B cell (primary cell): Measurements from ENCODE around the gene C9orf78. TPM values are rescaled to one million over a fixed set of nuclear protein-coding genes. Genes with fewer than 3 reads are reported as not detected.

Experiments
- ATAC-seq: fragments of 200-7000 bp; cut with Tn5 transposase; one replicate; pipeline ENCODE4 v1.10.0; 2021; ENCODE audit warnings: low read depth, mild to moderate bottlenecking, moderate number of reproducible peaks, moderate library complexity
- CTCF ChIA-PET: fragments of 350-600 bp; sonication (Branson Sonifier 250); formaldehyde crosslinking; loops from one replicate; lab custom pipeline; 2021; ENCODE audit warnings: antibody characterized with exemption, inconsistent platforms; lab: Charles Lee
- POLR2A ChIA-PET: fragments of 350-600 bp; sonication (Branson Sonifier 250); formaldehyde crosslinking; loops from one replicate; lab custom pipeline; 2021; ENCODE audit warnings: antibody characterized with exemption; lab: Charles Lee
- DNase-seq: peaks from one replicate; pipeline ENCODE4 v3.0.0; 2013
- H2AFZ ChIP-seq: 2 replicates; pipeline ENCODE4 v1.6.1; 2012; ENCODE audit warnings: mild to moderate bottlenecking, low read depth, low read length; ENCODE audit not compliant: insufficient read depth, poor library complexity, severe bottlenecking
- H3K27ac ChIP-seq, 2 donors: 1 replicate in 1 of 2; 2 replicates in 1 of 2; pipeline ENCODE4 v1.5.1; 2012 to 2013; ENCODE audit warnings: low read length in 2 of 2, mild to moderate bottlenecking in 2 of 2, moderate library complexity in 1 of 2
- H3K27me3 ChIP-seq, 4 experiments: fragments of 200-600 bp in 1 of 4; sonication (generic) in 1 of 4; replicated peaks in 1 of 4; 1 replicate in 2 of 4; 2 replicates in 2 of 4; pipeline versions ENCODE4 v1.6.1 to v1.7.0; 2013 to 2016; ENCODE audit warnings: low read length in 3 of 4, mild to moderate bottlenecking in 2 of 4, mixed read lengths in 1 of 4, moderate library complexity in 1 of 4; ENCODE audit not compliant: insufficient read depth in 4 of 4, control insufficient read depth in 3 of 4; ENCODE audit errors: control extremely low read depth in 1 of 4
- H3K36me3 ChIP-seq, 2 experiments: replicated peaks in 1 of 2; 1 replicate in 1 of 2; 2 replicates in 1 of 2; pipeline versions ENCODE4 v1.6.1 to v1.7.1; 2013; ENCODE audit warnings: low read length in 1 of 2; ENCODE audit not compliant: insufficient read depth in 2 of 2, control insufficient read depth in 1 of 2; ENCODE audit errors: control extremely low read depth in 1 of 2, extremely low read depth in 1 of 2
- H3K4me1 ChIP-seq, 2 donors: fragments of 200-600 bp in 1 of 2; sonication (generic) in 1 of 2; 1 replicate in 1 of 2; 2 replicates in 1 of 2; pipeline versions ENCODE4 v1.5.1 to v1.6.1; 2013 to 2017; ENCODE audit warnings: low read length in 2 of 2; ENCODE audit not compliant: control insufficient read depth in 2 of 2, insufficient read depth in 2 of 2
- H3K4me2 ChIP-seq: replicated peaks from 2 replicates; pipeline ENCODE3; 2012; ENCODE audit warnings: mild to moderate bottlenecking, low read depth, low read length; ENCODE audit not compliant: poor library complexity, severe bottlenecking
- H3K4me3 ChIP-seq, 5 experiments: fragments of 200-600 bp in 1 of 5; sonication (generic) in 1 of 5; 1 replicate in 3 of 5; 2 replicates in 2 of 5; pipeline versions ENCODE4 v1.5.1 to v1.7.0; 2011 to 2016; ENCODE audit warnings: low read length in 4 of 5, mild to moderate bottlenecking in 4 of 5, low read depth in 2 of 5, control low read depth in 1 of 5, moderate library complexity in 1 of 5; ENCODE audit not compliant: insufficient read depth in 1 of 5; ENCODE audit errors: control extremely low read depth in 1 of 5, extremely low read depth in 1 of 5
- H3K79me2 ChIP-seq: fragments of 200-600 bp; sonication (generic); one replicate; pipeline ENCODE4 v1.6.0; 2016; ENCODE audit warnings: low read length; ENCODE audit not compliant: control insufficient read depth, insufficient read depth
- H3K9ac ChIP-seq: fragments of 200-600 bp; sonication (generic); 2 replicates; pipeline ENCODE4 v1.6.1; 2017; ENCODE audit warnings: mild to moderate bottlenecking, low read length, moderate library complexity
- H3K9me3 ChIP-seq, 3 donors: one replicate each; pipeline versions ENCODE4 v1.6.1 to v1.7.1; 2013; ENCODE audit warnings: low read length in 2 of 3; ENCODE audit not compliant: control insufficient read depth in 2 of 3, insufficient read depth in 1 of 3; ENCODE audit errors: control extremely low read depth in 1 of 3
- H4K20me1 ChIP-seq: 2 replicates; pipeline ENCODE4 v1.6.0; 2012; ENCODE audit warnings: mild to moderate bottlenecking, low read length; ENCODE audit not compliant: insufficient read depth, control insufficient read depth, poor library complexity, severe bottlenecking
- H3K27ac Mint-ChIP-seq: one replicate; pipeline ENCODE4 v1.8.0; 2021; ENCODE audit warnings: mixed read lengths
- H3K27me3 Mint-ChIP-seq: one replicate; pipeline ENCODE4 v1.8.0; 2021; ENCODE audit warnings: mixed read lengths
- H3K4me1 Mint-ChIP-seq: one replicate; pipeline ENCODE4 v1.8.0; 2021; ENCODE audit warnings: mixed read lengths
- H3K4me3 Mint-ChIP-seq: one replicate; pipeline ENCODE4 v1.8.0; 2021; ENCODE audit warnings: mixed read lengths
- H3K9me3 Mint-ChIP-seq: one replicate; pipeline ENCODE4 v1.8.0; 2022; ENCODE audit warnings: mixed read lengths; ENCODE audit not compliant: insufficient read depth
- EZH2 ChIP-seq: IDR thresholded peaks from 2 replicates; pipeline ENCODE4 v1.6.1; 2012; ENCODE audit warnings: borderline replicate concordance, low read depth, mild to moderate bottlenecking, moderate library complexity, low read length; ENCODE audit not compliant: insufficient read depth, poor library complexity, severe bottlenecking
- WGBS: methylation state at CpG from one replicate; pipeline ENCODE4 v1.1.5; 2013; ENCODE audit warnings: missing lambda C conversion rate; ENCODE audit not compliant: insufficient coverage; 5-methylcytosine and 5-hydroxymethylcytosine counted together
- intact Hi-C: fragments of 100-400 bp; cut with micrococcal nuclease; formaldehyde crosslinking; loops from one replicate; pipeline ENCODE4 v1.10.0; 2022
- polyA plus RNA-seq: library from polyadenylated mRNA; depleted of rRNA; stranded (reverse); fragments of >200 nt; gene quantifications from 2 replicates; pipeline ENCODE4 v1.2.3, GENCODE V29; 2012
- total RNA-seq, 2 donors: library from RNA; stranded (reverse); fragments of 120-200 nt in 1 of 2; gene quantifications; 1 replicate in 1 of 2; 2 replicates in 1 of 2; pipeline versions ENCODE4 v1.2.3 to v1.2.4, GENCODE V29; 2013 to 2022
- TF ChIP-seq, protein P1 (sequence below): fragments of 200-600 bp; IDR thresholded peaks from one replicate; pipeline ENCODE4 v1.8.0; 2022; ENCODE audit warnings: antibody characterized with exemption, mild to moderate bottlenecking

C9orf78 gene
- total and polyA plus RNA-seq, 2 donors (not counting 1 experiment from before 2014, with no cell fraction given): 42.8 to 43.6 TPM

DNA sequence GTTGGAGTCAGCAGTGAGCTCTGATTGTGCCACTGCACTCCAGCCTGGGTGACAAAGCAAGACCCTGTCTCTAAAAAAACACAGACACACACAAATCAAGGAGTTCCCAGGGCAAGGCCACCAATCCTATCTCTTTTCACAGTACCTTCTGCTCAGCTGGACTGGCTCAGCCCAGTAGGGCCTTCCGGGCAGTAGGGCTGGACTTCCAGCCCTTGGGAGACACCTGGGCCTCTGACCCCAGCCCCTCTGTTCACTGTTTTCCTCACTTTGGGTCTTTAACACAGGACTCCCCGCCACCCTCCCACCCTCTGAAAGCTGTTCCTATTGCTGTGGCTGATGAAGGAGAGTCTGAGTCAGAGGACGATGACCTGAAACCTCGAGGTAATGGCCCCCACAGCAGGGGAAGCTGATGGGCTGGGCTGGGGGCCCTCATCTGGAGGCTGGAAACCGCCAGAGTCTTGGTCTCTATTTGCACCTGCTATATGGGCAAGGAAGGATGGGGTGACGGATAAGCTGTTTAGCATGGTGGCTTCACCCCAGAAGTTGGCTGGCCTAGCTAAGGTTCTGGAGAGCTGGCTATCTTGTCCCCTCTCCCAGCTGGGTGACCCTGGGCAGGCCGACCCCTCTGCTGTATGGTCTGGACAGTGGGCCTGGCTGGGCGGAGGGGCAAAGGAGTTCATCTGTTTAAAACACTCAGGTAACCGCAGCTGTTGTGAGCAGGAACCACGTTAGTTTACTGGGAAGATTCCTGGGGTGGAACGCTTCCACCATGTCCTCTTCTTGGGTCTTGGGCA, 25.8 kb upstream of the C9orf78 start:
- Histone ChIP-seq H3K79me2 (no peaks in the 10 kb centered on the region), H3K9ac (no peak overlapping the region), H3K4me1 (no peaks in the 10 kb centered on the region), H3K27ac (no peak overlapping the region), H3K4me2 (no peak overlapping the region), H4K20me1 (no peaks in the 10 kb centered on the region), H3K4me3 (no peak overlapping the region), H3K9me3 (no peaks in the 10 kb centered on the region), H3K27me3 (no peaks in the 10 kb centered on the region), H2AFZ (no peak overlapping the region), H3K36me3 (peaks cover 8 to 61% of the 10 kb centered on the region in 2 experiments)
- Mint-ChIP-seq H3K9me3 (no peaks in the 10 kb centered on the region), H3K27me3 (no peaks in the 10 kb centered on the region), H3K4me3 (no peak overlapping the region), H3K27ac (no peak overlapping the region), H3K4me1 (peaks cover 6% of the 10 kb centered on the region)
- ATAC-seq (no peak), DNase-seq (no peak)
- WGBS: 62% methylated on average over 10 of the region's 11 CpGs
- intact Hi-C loops: no loop called here
- TF ChIP-seq, protein P1, sequence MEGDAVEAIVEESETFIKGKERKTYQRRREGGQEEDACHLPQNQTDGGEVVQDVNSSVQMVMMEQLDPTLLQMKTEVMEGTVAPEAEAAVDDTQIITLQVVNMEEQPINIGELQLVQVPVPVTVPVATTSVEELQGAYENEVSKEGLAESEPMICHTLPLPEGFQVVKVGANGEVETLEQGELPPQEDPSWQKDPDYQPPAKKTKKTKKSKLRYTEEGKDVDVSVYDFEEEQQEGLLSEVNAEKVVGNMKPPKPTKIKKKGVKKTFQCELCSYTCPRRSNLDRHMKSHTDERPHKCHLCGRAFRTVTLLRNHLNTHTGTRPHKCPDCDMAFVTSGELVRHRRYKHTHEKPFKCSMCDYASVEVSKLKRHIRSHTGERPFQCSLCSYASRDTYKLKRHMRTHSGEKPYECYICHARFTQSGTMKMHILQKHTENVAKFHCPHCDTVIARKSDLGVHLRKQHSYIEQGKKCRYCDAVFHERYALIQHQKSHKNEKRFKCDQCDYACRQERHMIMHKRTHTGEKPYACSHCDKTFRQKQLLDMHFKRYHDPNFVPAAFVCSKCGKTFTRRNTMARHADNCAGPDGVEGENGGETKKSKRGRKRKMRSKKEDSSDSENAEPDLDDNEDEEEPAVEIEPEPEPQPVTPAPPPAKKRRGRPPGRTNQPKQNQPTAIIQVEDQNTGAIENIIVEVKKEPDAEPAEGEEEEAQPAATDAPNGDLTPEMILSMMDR: no peak
- TF ChIP-seq EZH2: no peak
- ChIA-PET CTCF (interaction anchor here (0.6 kb wide), 1 partner anchor 46 kb away, joined by 4 read pairs; no protein-coding TSS in a partner anchor), POLR2A (interaction anchor here (0.6 kb wide), 1 partner anchor 217 kb away, joined by 3 read pairs; no protein-coding TSS in a partner anchor)
